DND-41 (cell line): ENCODE data around the gene PHF20.
"Not testable (repeated sequence)": the region's sequence is repeated elsewhere in the genome, so short reads cannot be mapped to it uniquely, and the experiment has no call there.

Experiments
- ATAC-seq: fragments of 200-7000 bp; cut with Tn5 transposase; 3 replicates; pipeline ENCODE4 v1.9.1; 2021; ENCODE audit warnings: low read depth; ENCODE audit not compliant: insufficient read depth
- DNase-seq: peaks from one replicate; pipeline ENCODE4 v3.0.0-alpha.2; 2020
- H2AFZ ChIP-seq: 2 replicates; pipeline ENCODE4 v1.6.0; 2012; ENCODE audit warnings: low read depth, low read length
- H3K27ac ChIP-seq: 2 replicates; pipeline ENCODE4 v1.5.1; 2012; ENCODE audit warnings: low read length, inconsistent platforms
- H3K27me3 ChIP-seq: fragments of 200-600 bp; sonication (generic); 2 replicates; pipeline ENCODE4 v1.6.0; 2012; ENCODE audit warnings: low read length, mild to moderate bottlenecking, inconsistent platforms; ENCODE audit not compliant: insufficient read depth, poor library complexity
- H3K36me3 ChIP-seq: 2 replicates; pipeline ENCODE4 v1.5.1; 2012; ENCODE audit warnings: low read length, inconsistent platforms; ENCODE audit not compliant: insufficient read depth
- H3K4me1 ChIP-seq: 2 replicates; pipeline ENCODE4 v1.5.1; 2012; ENCODE audit warnings: mild to moderate bottlenecking, low read length; ENCODE audit not compliant: insufficient read depth
- H3K4me2 ChIP-seq: 2 replicates; pipeline ENCODE4 v1.6.0; 2012; ENCODE audit warnings: mild to moderate bottlenecking, moderate library complexity, low read length, inconsistent platforms; ENCODE audit not compliant: insufficient read depth
- H3K4me3 ChIP-seq, 2 experiments: fragments of 200-600 bp in 1 of 2; shearing (Covaris generic) in 1 of 2; 2 replicates each; pipeline ENCODE4 v1.5.1; 2012 to 2016; ENCODE audit warnings: inconsistent platforms in 2 of 2, low read length in 2 of 2, mild to moderate bottlenecking in 2 of 2, low read depth in 1 of 2, moderate library complexity in 1 of 2
- H3K79me2 ChIP-seq: 2 replicates; pipeline ENCODE4 v1.6.0; 2012; ENCODE audit warnings: low read length, inconsistent platforms; ENCODE audit not compliant: insufficient read depth
- H3K9ac ChIP-seq: 2 replicates; pipeline ENCODE4 v1.6.0; 2012; ENCODE audit warnings: low read depth, mild to moderate bottlenecking, inconsistent platforms, low read length, moderate library complexity
- H3K9me3 ChIP-seq: 2 replicates; pipeline ENCODE4 v1.5.1; 2012; ENCODE audit warnings: low read length, moderate library complexity, mild to moderate bottlenecking, inconsistent platforms; ENCODE audit not compliant: insufficient read depth, severe bottlenecking
- H4K20me1 ChIP-seq: 2 replicates; pipeline ENCODE4 v1.6.0; 2012; ENCODE audit warnings: low read length; ENCODE audit not compliant: insufficient read depth
- CTCF ChIP-seq: IDR thresholded peaks from 2 replicates; pipeline ENCODE4 v1.5.1; 2012; ENCODE audit warnings: borderline replicate concordance, low read length, moderate library complexity, mild to moderate bottlenecking; ENCODE audit not compliant: poor library complexity, severe bottlenecking; ENCODE audit errors: extremely low read depth
- EZH2 ChIP-seq: IDR thresholded peaks from 3 replicates; pipeline ENCODE4 v1.6.1; 2012; ENCODE audit warnings: borderline replicate concordance, low read depth, mild to moderate bottlenecking, moderate library complexity, low read length, inconsistent platforms; ENCODE audit not compliant: severe bottlenecking

The PHF20 gene

GRCh38 chr20:35854713-35855348 is 83.0 kb downstream of the PHF20 start:
- H3K27me3 ChIP-seq: no peaks in the 10 kb centered on the region
- H3K9me3 ChIP-seq: no peaks in the 10 kb centered on the region
- no peak overlapping the region for H2AFZ ChIP-seq
- peaks cover 19% of the 10 kb centered on the region for H3K79me2 ChIP-seq
- no peak overlapping the region for H3K4me2 ChIP-seq
- no peak overlapping the region for H3K4me3 ChIP-seq
- H3K4me1 ChIP-seq: no peaks in the 10 kb centered on the region
- DNase-seq: no peak
- no peak for TF ChIP-seq CTCF
- no peak for TF ChIP-seq EZH2
- H4K20me1 ChIP-seq: 0 out of 2 replicates have a peak, but pooled peaks cover under 1% of the 10 kb centered on the region
- no peak for ATAC-seq
- H3K27ac ChIP-seq: no peak overlapping the region
- H3K36me3 ChIP-seq: peaks cover 43% of the 10 kb centered on the region
- H3K9ac ChIP-seq: no peak overlapping the region

GRCh38 chr20:35855641-35856040 is 83.8 kb downstream of the PHF20 start:
- not testable (repeated sequence) for H2AFZ ChIP-seq, H3K27me3 ChIP-seq, H3K27ac ChIP-seq, DNase-seq, H4K20me1 ChIP-seq, H3K4me2 ChIP-seq, H3K4me3 ChIP-seq, H3K9me3 ChIP-seq, H3K4me1 ChIP-seq, H3K9ac ChIP-seq, ATAC-seq
- H3K79me2 ChIP-seq: peaks cover 18% of the 10 kb centered on the region
- peaks cover 41% of the 10 kb centered on the region for H3K36me3 ChIP-seq

- Histone ChIP-seq H3K79me2 (peaks cover 14% of the 10 kb centered on the region), H3K9me3 (no peaks in the 10 kb centered on the region), H3K27me3 (no peaks in the 10 kb centered on the region), H2AFZ (no peak overlapping the region), H3K4me2 (no peak overlapping the region), H3K9ac (no peak overlapping the region), H3K36me3 (peaks cover 34% of the 10 kb centered on the region), H3K4me3 (no peak overlapping the region), H4K20me1 (0 out of 2 replicates have a peak, but pooled peaks cover 2% of the 10 kb centered on the region), H3K27ac (no peak overlapping the region), H3K4me1 (no peaks in the 10 kb centered on the region)
- DNase-seq (no peak), ATAC-seq (no peak)
- TF ChIP-seq EZH2 (no peak), CTCF (no peak)
These were observed 85.1 kb downstream of the PHF20 start for GRCh38 chr20:35856866-35857265.

GRCh38 chr20:35866418-35867202 is 94.8 kb downstream of the PHF20 start:
- H2AFZ ChIP-seq: no peak overlapping the region
- no peak overlapping the region for H3K27ac ChIP-seq
- H3K4me2 ChIP-seq: no peak overlapping the region
- H3K4me1 ChIP-seq: no peaks in the 10 kb centered on the region
- ATAC-seq: no peak
- no peaks in the 10 kb centered on the region for H3K9me3 ChIP-seq
- H3K36me3 ChIP-seq: peaks cover 44% of the 10 kb centered on the region
- H3K27me3 ChIP-seq: no peaks in the 10 kb centered on the region
- no peak overlapping the region for H3K9ac ChIP-seq
- no peak overlapping the region for H3K4me3 ChIP-seq
- TF ChIP-seq CTCF (no peak), EZH2 (no peak)
- no peaks in the 10 kb centered on the region for H3K79me2 ChIP-seq
- no peak for DNase-seq
- no peaks in the 10 kb centered on the region for H4K20me1 ChIP-seq
